Measurements from ENCODE around the gene SH3GL3. TPM values are rescaled to one million over a fixed set of nuclear protein-coding genes. Genes with fewer than 3 reads are reported as not detected.

Gene SH3GL3
- total and polyA plus RNA-seq, 2 of the 8 experiments (the other 6 are each of a cell fraction or from before 2014, with no cell fraction given): 14.1 to 19.1 TPM

- TF ChIP-seq CHD7 (IDR thresholded peaks at IDR 0.05; ENCODE audit: insufficient replicate concordance, low read length) (no peak), RFX5 (IDR thresholded peaks at IDR 0.05; ENCODE audit: borderline replicate concordance, low read depth, low read length) (no peak), FOSL1 (IDR thresholded peaks at IDR 0.05; ENCODE audit: insufficient read depth, low read depth, low read length) (no peak)
Measured at GRCh38 chr15:83483612-83484011, 36.5 kb downstream of the SH3GL3 start (continued).

All from H1 (cell line).